ENCODE data around the gene FLG.
A peak's percentile ranks its signal among the peaks of the same experiment; 100 is the strongest.

The FLG gene

DNA sequence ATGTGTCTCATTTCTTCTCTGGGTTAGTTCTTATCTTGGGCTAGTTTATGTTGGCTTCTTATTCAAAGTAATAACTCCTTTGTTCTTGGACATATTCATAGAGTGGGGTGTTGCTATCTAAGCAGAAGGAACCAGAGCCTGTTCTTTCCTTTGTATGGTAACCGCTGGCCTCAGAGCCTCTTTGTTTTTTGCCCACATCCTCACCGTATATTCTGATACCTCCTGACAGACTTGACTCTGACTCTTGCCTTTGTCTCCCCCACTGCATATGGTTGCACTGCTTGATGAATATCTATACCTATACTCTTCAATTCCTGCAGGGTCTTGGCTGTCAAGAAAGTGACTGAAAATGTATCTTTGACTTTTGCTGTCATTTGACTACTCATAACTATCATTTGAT, 24.6 kb upstream of the FLG start:
- no peak overlapping the region for H3K4me3 ChIP-seq (replicated peaks; ENCODE audit: insufficient read depth, low read length)
- no peak overlapping the region for H3K27ac ChIP-seq (replicated peaks)
- no peak for DNase-seq (ENCODE audit: low read depth in 1 of 2, low spot score in 1 of 2)
- H3K27me3 ChIP-seq (ENCODE audit: insufficient read depth, poor library complexity, severe bottlenecking): peaks cover 2% of the 10 kb centered on the region
- TF ChIP-seq, protein P1, sequence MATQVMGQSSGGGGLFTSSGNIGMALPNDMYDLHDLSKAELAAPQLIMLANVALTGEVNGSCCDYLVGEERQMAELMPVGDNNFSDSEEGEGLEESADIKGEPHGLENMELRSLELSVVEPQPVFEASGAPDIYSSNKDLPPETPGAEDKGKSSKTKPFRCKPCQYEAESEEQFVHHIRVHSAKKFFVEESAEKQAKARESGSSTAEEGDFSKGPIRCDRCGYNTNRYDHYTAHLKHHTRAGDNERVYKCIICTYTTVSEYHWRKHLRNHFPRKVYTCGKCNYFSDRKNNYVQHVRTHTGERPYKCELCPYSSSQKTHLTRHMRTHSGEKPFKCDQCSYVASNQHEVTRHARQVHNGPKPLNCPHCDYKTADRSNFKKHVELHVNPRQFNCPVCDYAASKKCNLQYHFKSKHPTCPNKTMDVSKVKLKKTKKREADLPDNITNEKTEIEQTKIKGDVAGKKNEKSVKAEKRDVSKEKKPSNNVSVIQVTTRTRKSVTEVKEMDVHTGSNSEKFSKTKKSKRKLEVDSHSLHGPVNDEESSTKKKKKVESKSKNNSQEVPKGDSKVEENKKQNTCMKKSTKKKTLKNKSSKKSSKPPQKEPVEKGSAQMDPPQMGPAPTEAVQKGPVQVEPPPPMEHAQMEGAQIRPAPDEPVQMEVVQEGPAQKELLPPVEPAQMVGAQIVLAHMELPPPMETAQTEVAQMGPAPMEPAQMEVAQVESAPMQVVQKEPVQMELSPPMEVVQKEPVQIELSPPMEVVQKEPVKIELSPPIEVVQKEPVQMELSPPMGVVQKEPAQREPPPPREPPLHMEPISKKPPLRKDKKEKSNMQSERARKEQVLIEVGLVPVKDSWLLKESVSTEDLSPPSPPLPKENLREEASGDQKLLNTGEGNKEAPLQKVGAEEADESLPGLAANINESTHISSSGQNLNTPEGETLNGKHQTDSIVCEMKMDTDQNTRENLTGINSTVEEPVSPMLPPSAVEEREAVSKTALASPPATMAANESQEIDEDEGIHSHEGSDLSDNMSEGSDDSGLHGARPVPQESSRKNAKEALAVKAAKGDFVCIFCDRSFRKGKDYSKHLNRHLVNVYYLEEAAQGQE (IDR thresholded peaks at IDR 0.05; ENCODE audit: insufficient replicate concordance, low read depth): no peak
- TF ChIP-seq, protein P2, sequence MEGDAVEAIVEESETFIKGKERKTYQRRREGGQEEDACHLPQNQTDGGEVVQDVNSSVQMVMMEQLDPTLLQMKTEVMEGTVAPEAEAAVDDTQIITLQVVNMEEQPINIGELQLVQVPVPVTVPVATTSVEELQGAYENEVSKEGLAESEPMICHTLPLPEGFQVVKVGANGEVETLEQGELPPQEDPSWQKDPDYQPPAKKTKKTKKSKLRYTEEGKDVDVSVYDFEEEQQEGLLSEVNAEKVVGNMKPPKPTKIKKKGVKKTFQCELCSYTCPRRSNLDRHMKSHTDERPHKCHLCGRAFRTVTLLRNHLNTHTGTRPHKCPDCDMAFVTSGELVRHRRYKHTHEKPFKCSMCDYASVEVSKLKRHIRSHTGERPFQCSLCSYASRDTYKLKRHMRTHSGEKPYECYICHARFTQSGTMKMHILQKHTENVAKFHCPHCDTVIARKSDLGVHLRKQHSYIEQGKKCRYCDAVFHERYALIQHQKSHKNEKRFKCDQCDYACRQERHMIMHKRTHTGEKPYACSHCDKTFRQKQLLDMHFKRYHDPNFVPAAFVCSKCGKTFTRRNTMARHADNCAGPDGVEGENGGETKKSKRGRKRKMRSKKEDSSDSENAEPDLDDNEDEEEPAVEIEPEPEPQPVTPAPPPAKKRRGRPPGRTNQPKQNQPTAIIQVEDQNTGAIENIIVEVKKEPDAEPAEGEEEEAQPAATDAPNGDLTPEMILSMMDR (IDR thresholded peaks at IDR 0.05; ENCODE audit: insufficient read depth, low read length): no peak
- TF ChIP-seq GABPA (IDR thresholded peaks at IDR 0.05; ENCODE audit: low read depth) (no peak), SPI1 (IDR thresholded peaks at IDR 0.05; ENCODE audit: borderline replicate concordance, low read depth) (no peak), POLR2AphosphoS5 (IDR thresholded peaks at IDR 0.05; ENCODE audit: low read depth) (no peak)

DNA sequence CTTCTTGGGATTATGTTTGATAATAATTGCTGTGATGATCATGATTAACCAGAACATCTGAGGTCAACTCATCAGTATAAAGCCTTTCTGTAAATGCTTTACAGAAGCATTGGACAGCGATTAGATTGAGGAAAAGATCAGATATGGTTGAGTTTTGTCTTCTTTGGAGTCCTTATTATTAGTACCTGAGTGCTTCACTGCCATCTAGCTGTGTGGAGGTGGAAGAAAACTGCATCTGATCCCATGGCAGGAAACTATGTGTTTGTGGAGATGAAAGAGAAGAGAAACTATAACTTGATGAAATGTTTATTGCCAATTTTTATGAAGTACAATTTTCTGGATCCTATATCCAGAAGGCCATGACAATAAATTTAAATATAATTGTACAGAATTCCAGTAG, 23.4 kb upstream of the FLG start:
- no peak for TF ChIP-seq GABPA (IDR thresholded peaks at IDR 0.05; ENCODE audit: low read depth)
- TF ChIP-seq POLR2AphosphoS5 (IDR thresholded peaks at IDR 0.05; ENCODE audit: low read depth): no peak
- no peak for TF ChIP-seq SPI1 (IDR thresholded peaks at IDR 0.05; ENCODE audit: borderline replicate concordance, low read depth)
- TF ChIP-seq, protein P2 (IDR thresholded peaks at IDR 0.05; ENCODE audit: insufficient read depth, low read length): no peak
- TF ChIP-seq, protein P1 (IDR thresholded peaks at IDR 0.05; ENCODE audit: insufficient replicate concordance, low read depth): no peak
- no peak for DNase-seq (ENCODE audit: low read depth in 1 of 2, low spot score in 1 of 2)
- no peak overlapping the region for H3K4me3 ChIP-seq (replicated peaks; ENCODE audit: insufficient read depth, low read length)
- H3K27ac ChIP-seq (replicated peaks): no peak overlapping the region
- H3K27me3 ChIP-seq (ENCODE audit: insufficient read depth, poor library complexity, severe bottlenecking): peaks cover 6% of the 10 kb centered on the region

DNA sequence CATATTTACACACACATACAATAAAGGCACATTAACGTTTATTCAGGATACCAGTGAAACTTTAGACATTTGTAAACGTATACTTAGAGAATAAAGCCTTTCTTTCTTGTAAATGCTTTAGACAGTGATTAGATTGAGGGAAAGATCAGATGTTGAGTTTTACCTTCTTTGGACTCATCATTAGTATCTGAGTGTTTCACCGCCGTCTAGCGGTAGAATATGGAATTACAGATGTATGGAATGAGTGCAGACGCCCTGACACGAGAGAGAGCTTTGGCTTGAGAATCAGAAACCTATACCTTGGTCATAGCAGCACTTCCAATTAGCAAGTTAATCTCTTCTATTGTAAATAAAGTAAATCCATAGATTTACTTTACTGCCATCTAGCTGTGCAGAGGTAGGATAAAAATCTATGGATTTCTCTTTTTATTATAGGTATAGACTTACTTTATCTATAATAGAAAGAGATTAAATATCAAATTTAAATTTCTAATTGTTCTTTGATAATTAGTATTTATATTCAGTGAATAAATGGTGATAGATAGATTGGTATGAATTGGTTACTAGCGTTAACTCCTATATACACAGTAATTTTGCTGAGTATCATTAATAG, 22.2 kb upstream of the FLG start:
- Histone ChIP-seq H3K4me3 (replicated peaks; ENCODE audit: insufficient read depth, low read length) (no peak overlapping the region), H3K27ac (replicated peaks) (no peak overlapping the region), H3K27me3 (ENCODE audit: insufficient read depth, poor library complexity, severe bottlenecking) (peaks cover 8% of the 10 kb centered on the region)
- TF ChIP-seq, protein P2 (IDR thresholded peaks at IDR 0.05; ENCODE audit: insufficient read depth, low read length): peak; percentile 84
- TF ChIP-seq GABPA (IDR thresholded peaks at IDR 0.05; ENCODE audit: low read depth): no peak
- peak; percentile 22 to 47 for DNase-seq (ENCODE audit: low read depth in 1 of 2, low spot score in 1 of 2)

DNA sequence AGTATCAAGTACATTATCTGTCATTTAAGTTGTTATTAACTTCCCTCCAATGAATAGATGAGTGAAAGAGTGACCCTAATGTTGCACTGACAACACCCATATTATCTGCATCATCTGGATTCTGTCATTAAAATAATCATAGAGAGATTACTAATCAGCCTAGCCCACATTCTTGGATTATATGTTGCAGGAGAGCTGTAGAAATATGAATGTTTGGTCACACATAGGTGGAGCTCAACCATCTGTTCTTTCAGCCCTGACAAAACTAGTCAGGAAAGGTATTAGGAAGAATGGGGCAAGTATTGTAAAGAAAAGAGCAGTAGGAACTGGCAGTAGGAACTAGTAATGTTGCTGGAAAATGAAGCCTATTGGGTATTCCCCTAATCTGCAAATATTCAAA, 19.4 kb upstream of the FLG start:
- DNase-seq (ENCODE audit: low read depth in 1 of 2, low spot score in 1 of 2): no peak
- Histone ChIP-seq H3K4me3 (replicated peaks; ENCODE audit: insufficient read depth, low read length) (no peak overlapping the region), H3K27ac (replicated peaks) (no peak overlapping the region), H3K27me3 (ENCODE audit: insufficient read depth, poor library complexity, severe bottlenecking) (peaks cover 9% of the 10 kb centered on the region)
- no peak for TF ChIP-seq POLR2AphosphoS5 (IDR thresholded peaks at IDR 0.05; ENCODE audit: low read depth)
- no peak for TF ChIP-seq SPI1 (IDR thresholded peaks at IDR 0.05; ENCODE audit: borderline replicate concordance, low read depth)
- TF ChIP-seq, protein P2 (IDR thresholded peaks at IDR 0.05; ENCODE audit: insufficient read depth, low read length): no peak
- TF ChIP-seq GABPA (IDR thresholded peaks at IDR 0.05; ENCODE audit: low read depth): no peak
- TF ChIP-seq, protein P1 (IDR thresholded peaks at IDR 0.05; ENCODE audit: insufficient replicate concordance, low read depth): no peak

All from HL-60 (cell line).